Tibial nerve (tissue), 4 donors: ENCODE measurements around the gene ASPSCR1. TPM values are rescaled to one million over a fixed set of nuclear protein-coding genes. Genes with fewer than 3 reads are reported as not detected.

Experiments
- DNase-seq, 2 donors: peaks; one replicate each; pipeline ENCODE4 v3.0.0-alpha.2; 2019; ENCODE audit warnings: low spot score in 2 of 2
- H3K27ac ChIP-seq, 4 donors: fragments of 200-600 bp; sonication (generic) in 3 of 4; one replicate each; pipeline ENCODE4 v1.5.1; 2017 to 2019; ENCODE audit warnings: mild to moderate bottlenecking in 1 of 4
- H3K27me3 ChIP-seq, 2 donors: fragments of 200-600 bp; sonication (generic) in 1 of 2; one replicate each; pipeline versions ENCODE4 v1.5.1 to v1.6.0; 2017 to 2019
- H3K36me3 ChIP-seq, 3 donors: fragments of 200-600 bp; sonication (generic); one replicate each; pipeline ENCODE4 v1.5.1; 2018 to 2019
- H3K4me1 ChIP-seq, 4 donors: fragments of 200-600 bp; sonication (generic) in 3 of 4; one replicate each; pipeline ENCODE4 v1.5.1; 2017 to 2019
- H3K4me3 ChIP-seq, 4 donors: fragments of 200-600 bp; sonication (generic) in 3 of 4; one replicate each; pipeline ENCODE4 v1.5.1; 2017 to 2019; ENCODE audit warnings: mild to moderate bottlenecking in 1 of 4, moderate library complexity in 1 of 4
- H3K9me3 ChIP-seq, 4 donors: fragments of 200-600 bp; sonication (generic) in 3 of 4; one replicate each; pipeline ENCODE4 v1.5.1; 2017 to 2019
- CTCF ChIP-seq, 5 experiments: fragments of 200-600 bp in 3 of 5; fragments of 450-650 bp in 2 of 5; sonication (generic) in 3 of 5; IDR thresholded peaks; one replicate each; pipeline ENCODE4 v1.5.1; 2016 to 2019; ENCODE audit warnings: antibody characterized with exemption in 5 of 5, mild to moderate bottlenecking in 3 of 5, moderate library complexity in 2 of 5
- EP300 ChIP-seq, 2 donors: sonication (generic); formaldehyde crosslinking; IDR thresholded peaks; one replicate each; pipeline ENCODE4 v1.6.1; 2017; ENCODE audit warnings: antibody characterized with exemption in 2 of 2, mild to moderate bottlenecking in 1 of 2
- POLR2A ChIP-seq, 2 donors: fragments of 450-650 bp; IDR thresholded peaks; one replicate each; pipeline ENCODE4 v1.6.1; 2017; ENCODE audit warnings: antibody characterized with exemption in 2 of 2, mild to moderate bottlenecking in 2 of 2, moderate library complexity in 2 of 2
- WGBS, 2 donors: methylation state at CpG; one replicate each; pipeline ENCODE4 v1.1.5; 2018; 5-methylcytosine and 5-hydroxymethylcytosine counted together
- total RNA-seq, 4 donors: library from RNA; depleted of rRNA; stranded (reverse); fragments of >200 nt; gene quantifications; one replicate each; pipeline ENCODE4 v1.1.0, GENCODE V29; 2016

Gene ASPSCR1
- total RNA-seq, 4 donors from 2014 or later, result 32.9 to 82.8 (median 55.6) TPM

DNA sequence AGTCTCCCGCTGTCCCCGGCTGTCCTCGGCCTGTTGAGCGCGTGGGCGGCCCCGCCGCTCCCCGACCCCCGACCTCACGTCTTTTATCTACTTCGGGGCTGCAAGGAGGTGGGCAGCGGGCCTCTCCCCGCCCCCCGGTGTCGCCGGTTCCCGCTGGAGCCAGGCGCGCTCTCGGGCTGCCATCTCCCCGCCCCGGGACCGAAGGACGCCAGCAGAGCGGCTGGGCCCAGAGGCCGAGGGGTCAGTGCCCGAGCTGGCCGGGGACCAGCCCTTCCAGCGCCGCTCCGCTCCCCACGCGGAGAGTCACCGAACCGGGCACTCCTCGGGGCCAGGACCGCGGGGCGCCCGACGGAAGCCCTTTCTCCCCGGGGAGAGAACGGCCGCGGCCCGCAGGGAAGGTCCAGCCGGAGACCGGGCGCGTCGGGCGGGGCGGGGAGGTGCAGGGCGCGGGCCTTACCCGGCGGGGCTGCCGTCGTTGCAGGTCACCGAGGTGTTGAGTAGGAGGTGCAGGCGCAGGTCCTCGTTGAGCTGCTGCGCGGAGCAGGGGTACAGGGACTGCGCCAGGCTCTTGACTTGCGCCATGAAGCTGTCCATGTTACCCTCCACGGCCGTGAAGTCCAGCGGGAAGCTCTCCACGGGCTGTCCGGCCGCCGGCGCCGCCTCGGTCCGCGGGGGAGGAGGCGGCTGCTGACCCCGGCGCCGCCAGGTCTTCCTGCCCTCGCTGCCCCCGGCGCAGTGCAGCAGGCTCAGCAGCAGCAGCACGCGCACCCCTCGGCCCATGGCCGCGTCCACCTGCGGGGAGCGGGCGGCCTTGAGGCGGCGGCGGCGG, 17.1 kb upstream of the ASPSCR1 start:
- Histone ChIP-seq H3K4me3 (peak overlapping the region in 3 of 4 donors; percentile 22 to 54 (median 36)), H3K27ac (no peak overlapping the region), H3K9me3 (no peaks in the 10 kb centered on the region), H3K36me3 (no peaks in the 10 kb centered on the region), H3K4me1 (peaks cover 0 to 29% (median 10%) of the 10 kb centered on the region in 4 donors), H3K27me3 (peaks cover 4 to 78% of the 10 kb centered on the region in 2 donors)
- WGBS, 2 donors, result 2 to 4% methylated on average over 10 to 53 of the region's 98 CpGs
- no peak for TF ChIP-seq CTCF (IDR thresholded peaks at IDR 0.05)
- DNase-seq, result no peak

DNA sequence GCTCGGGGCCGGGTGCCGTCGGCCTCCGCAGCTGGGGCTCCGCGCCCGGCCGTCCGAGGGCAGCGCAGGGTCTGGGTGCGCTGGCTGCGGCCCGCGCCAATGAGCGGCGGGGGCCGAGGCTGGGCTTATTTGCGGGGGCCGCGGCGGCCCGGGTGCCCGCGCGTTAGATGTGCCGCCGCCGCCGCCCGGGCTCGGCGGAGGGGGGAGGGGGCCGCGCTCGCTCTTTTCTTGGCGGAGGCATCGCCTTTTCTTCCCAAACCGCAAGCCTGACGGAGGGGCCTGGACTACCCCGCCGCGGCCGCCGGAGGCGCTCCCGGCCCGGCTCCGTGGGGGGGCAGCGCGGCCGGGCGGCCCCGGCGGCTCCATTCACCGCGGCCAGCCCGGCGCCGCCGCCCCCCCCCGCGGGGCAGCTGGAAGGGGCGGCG, 16.3 kb upstream of the ASPSCR1 start, which contains the start of gene NOTUM:
Gene NOTUM, minus strand, starts transcription at position 101 of the 425 bp plus-strand sequence. CDS start 278 bp downstream, outside the sequence.
- TF ChIP-seq EP300 (IDR thresholded peaks at IDR 0.05) (no peak), CTCF (IDR thresholded peaks at IDR 0.05) (peak in 4 of 5 experiments; percentile 5 to 48 (median 33)), POLR2A (IDR thresholded peaks at IDR 0.05) (no peak)
- H3K27me3 ChIP-seq, result peaks cover 4 to 72% of the 10 kb centered on the region in 2 donors
- peaks cover 0 to 29% (median 10%) of the 10 kb centered on the region in 4 donors for H3K4me1 ChIP-seq
- no peak within 1 kb of the TSS for H3K27ac ChIP-seq
- no peaks in the 10 kb centered on the region for H3K36me3 ChIP-seq
- DNase-seq, result no peak
- 0% methylated on average over 8 to 10 of the region's 65 CpGs for WGBS, 2 donors
- peak within 1 kb of the TSS in 3 of 4 donors; percentile 22 to 54 (median 36) for H3K4me3 ChIP-seq
- no peaks in the 10 kb centered on the region for H3K9me3 ChIP-seq

DNA sequence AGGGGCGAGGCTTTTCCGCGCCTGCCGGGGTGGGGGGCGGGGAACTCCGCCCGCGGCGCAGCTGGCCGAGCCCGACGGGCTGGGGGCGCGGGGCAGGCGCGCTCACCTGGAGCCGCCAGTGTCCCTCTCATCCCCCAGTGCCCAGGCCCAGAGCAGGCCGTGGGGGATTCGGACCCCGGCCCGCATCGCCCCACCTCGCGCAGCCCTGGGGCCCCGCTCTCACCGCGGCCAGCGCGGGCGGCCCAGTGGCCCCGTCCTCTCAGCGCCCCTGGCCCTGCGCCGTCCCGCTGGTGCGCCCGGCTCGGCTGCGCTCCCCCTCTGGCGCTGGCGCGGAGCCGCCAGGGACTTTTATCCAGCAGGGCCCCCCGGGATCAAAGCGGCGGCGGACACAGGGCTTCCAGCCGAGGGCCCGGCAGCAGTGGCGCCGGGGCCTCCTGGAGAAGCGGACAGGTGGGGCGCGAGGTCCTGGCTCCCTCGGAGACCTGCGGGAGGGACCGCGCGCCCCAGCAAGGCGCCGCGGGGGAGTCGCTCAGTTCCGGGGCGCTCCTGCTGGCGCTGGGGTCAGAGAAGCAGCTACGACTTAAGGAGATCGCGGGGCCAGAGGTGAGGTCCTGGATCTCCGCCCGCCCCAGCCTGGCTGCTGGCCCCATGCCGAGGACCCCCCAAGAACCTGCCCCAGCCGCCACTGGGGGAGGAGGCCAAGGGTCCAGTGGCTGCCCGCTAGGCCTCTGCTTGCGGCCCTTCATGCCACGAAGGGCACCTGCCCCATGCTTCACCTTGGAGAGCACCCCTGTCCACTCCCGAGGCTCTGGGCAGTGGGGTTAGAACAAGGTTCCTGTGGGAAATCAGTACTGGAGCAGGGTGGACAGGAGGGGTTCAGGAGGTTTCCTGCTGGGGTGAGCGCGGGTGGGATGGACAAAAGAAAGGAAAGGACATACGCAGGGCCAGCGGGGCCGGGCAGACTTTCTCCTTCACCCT, 15.6 kb upstream of the ASPSCR1 start:
- H3K4me3 ChIP-seq, result peak overlapping the region in 1 of 4 donors; percentile 30
- H3K27me3 ChIP-seq, result peaks cover 4 to 68% of the 10 kb centered on the region in 2 donors
- TF ChIP-seq CTCF (IDR thresholded peaks at IDR 0.05) (no peak), EP300 (IDR thresholded peaks at IDR 0.05) (no peak), POLR2A (IDR thresholded peaks at IDR 0.05) (no peak)
- no peaks in the 10 kb centered on the region for H3K36me3 ChIP-seq
- H3K4me1 ChIP-seq, result peaks cover 0 to 32% (median 12%) of the 10 kb centered on the region in 4 donors
- DNase-seq, result no peak
- H3K27ac ChIP-seq, result no peak overlapping the region
- H3K9me3 ChIP-seq, result no peaks in the 10 kb centered on the region
- WGBS, 2 donors, result 12 to 49% methylated on average over 10 to 75 of the region's 82 CpGs

DNA sequence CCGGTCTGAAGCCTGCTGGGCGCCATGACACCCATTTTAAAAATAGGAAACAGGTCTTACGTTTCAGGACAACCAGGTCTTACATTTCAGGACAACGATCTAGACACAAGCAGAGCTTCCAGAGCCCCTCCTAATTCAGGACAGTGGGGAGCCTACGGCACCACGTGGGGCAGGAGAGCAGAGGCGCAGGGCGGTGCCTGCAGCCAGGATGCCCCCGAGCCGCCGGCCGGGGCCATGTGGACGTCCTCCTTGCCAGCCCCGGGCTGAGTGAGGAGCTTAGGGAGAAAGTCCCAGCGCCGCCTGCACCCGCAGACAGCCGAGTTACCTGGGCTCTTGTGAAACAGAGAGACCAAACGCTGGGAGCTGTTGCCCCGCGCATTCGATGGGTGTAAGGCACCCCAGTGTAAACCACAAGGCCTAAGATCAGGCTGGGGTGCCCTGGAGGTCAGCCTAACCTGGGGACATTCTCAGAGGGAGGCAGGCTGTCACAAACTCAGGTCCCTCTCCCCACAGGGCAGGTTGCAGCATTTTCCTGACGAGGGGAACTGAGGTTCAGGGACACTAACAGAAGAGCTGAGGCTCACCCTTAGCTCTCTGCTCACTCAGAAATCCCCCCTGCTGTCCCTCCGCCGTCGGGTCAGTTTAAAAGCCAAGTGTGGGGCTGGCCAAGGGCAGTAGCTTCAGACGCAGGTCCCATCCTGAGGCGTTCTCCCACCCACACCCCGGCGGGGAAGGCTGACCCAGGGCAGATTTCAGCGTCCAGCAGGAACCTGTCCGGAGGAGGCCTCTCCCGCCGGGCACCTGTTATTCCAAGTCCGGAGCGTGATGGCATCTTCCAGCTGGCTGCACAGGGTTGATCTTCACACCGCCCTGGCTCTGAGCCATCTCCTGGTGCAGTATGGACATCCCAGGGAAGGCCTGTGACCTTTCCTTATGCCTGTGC, 14.7 kb upstream of the ASPSCR1 start:
- WGBS, 2 donors, result 60 to 68% methylated on average over 28 to 30 of the region's 37 CpGs
- no peak overlapping the region for H3K4me3 ChIP-seq

More for the DNA sequence above, 14.7 kb upstream of the ASPSCR1 start:
- Histone ChIP-seq H3K27me3 (peaks cover 4 to 67% of the 10 kb centered on the region in 2 donors), H3K36me3 (no peaks in the 10 kb centered on the region), H3K4me1 (peaks cover 0 to 41% (median 19%) of the 10 kb centered on the region in 4 donors), H3K9me3 (no peaks in the 10 kb centered on the region), H3K27ac (no peak overlapping the region)
- DNase-seq, result no peak
- TF ChIP-seq EP300 (IDR thresholded peaks at IDR 0.05), result no peak
- TF ChIP-seq CTCF (IDR thresholded peaks at IDR 0.05), result no peak
- no peak for TF ChIP-seq POLR2A (IDR thresholded peaks at IDR 0.05)
